Pancreas (tissue), 10 donors: Measurements from ENCODE around the gene PERM1. TPM values are rescaled to one million over a fixed set of nuclear protein-coding genes. Genes with fewer than 3 reads are reported as not detected.

Experiments
- ATAC-seq, 4 donors: fragments of 200-7000 bp; cut with Tn5 transposase; one replicate each; pipeline versions ENCODE4 v1.8.0 to v1.9.1; 2020; ENCODE audit warnings: mild to moderate bottlenecking in 4 of 4, moderate library complexity in 4 of 4
- DNase-seq, 6 donors: peaks; one replicate each; pipeline ENCODE4 v3.0.0-alpha.2; 2020
- FAIRE-seq: peaks from 2 replicates; lab custom pipeline; 2012; peaks lifted over from hg19 to GRCh38; lab: Jason Lieb, UNC
- H3K27ac ChIP-seq, 4 donors: fragments of 200-600 bp; sonication (generic); 1 replicate in 3 of 4; 2 replicates in 1 of 4; pipeline versions ENCODE4 v1.5.0 to v1.8.0; 2020
- H3K27me3 ChIP-seq, 4 donors: fragments of 200-600 bp; one replicate each; pipeline ENCODE4 v1.8.0; 2021
- H3K36me3 ChIP-seq, 3 donors: fragments of 200-600 bp; sonication (generic) in 1 of 3; one replicate each; pipeline versions ENCODE4 v1.5.0 to v1.8.0; 2020 to 2021
- H3K4me1 ChIP-seq, 3 donors: fragments of 200-600 bp; one replicate each; pipeline ENCODE4 v1.8.0; 2021
- H3K4me3 ChIP-seq, 4 donors: fragments of 200-600 bp; sonication (generic) in 2 of 4; one replicate each; pipeline versions ENCODE4 v1.5.0 to v1.8.0; 2020 to 2021
- H3K9me3 ChIP-seq, 4 donors: fragments of 200-600 bp; one replicate each; pipeline ENCODE4 v1.8.0; 2021
- WGBS, 2 donors: extraction: QIAGEN DNeasy Blood & Tissue Kit; methylation state at CpG; one replicate each; pipeline ENCODE4 v1.1.7; 2013; 5-methylcytosine and 5-hydroxymethylcytosine counted together
- intact Hi-C, 3 donors: fragments of 100-400 bp; cut with DNase I; formaldehyde crosslinking; loops; one replicate each; pipeline versions ENCODE4 v1.11.1 to v1.14.2; 2022
- polyA plus RNA-seq, 2 donors: library from polyadenylated mRNA; stranded (reverse); fragments of 200-250 nt; gene quantifications; one replicate each; pipeline ENCODE4 v1.2.3, GENCODE V29; 2013
- total RNA-seq, 6 donors: library from RNA; stranded (reverse); fragmentation: NEBNext Ultra II Directional in 4 of 6; extraction: Animal tissue kit (Norgen Biotek cat#: 25700) in 4 of 6; gene quantifications; one replicate each; pipeline versions ENCODE4 v1.2.1 to v1.2.4, GENCODE V29; 2021 to 2023
- TF ChIP-seq, protein P1 (sequence below), 4 donors: fragments of 200-600 bp; sonication (generic) in 3 of 4; IDR thresholded peaks; one replicate each; pipeline versions ENCODE4 v1.5.0 to v1.8.0; 2021; ENCODE audit warnings: antibody characterized with exemption in 4 of 4
- donor health status: healthy with polysubstance abuse.
- donor health status: DM: no; HTN: no; CAD: no; lungs with moderate emphysema.
- donor health status: DM: no; HTN: no; CAD: no.
- donor health status: control.
- donor health status: control.
- donor health status: Bipolar disorder and iron deficiency.
- donor health status: DM: yes; HTN: yes; CAD: no.
- donor health status: DM: no; HTN: no; CAD: no.
- donor health status: DM: no; HTN: no; CAD: no.
- donor health status: DM: yes; HTN: yes; CAD: no.

The PERM1 gene
- total and polyA plus RNA-seq, 8 donors: 0.04 to 0.35 (median 0.24) TPM; not detected in 4

DNA sequence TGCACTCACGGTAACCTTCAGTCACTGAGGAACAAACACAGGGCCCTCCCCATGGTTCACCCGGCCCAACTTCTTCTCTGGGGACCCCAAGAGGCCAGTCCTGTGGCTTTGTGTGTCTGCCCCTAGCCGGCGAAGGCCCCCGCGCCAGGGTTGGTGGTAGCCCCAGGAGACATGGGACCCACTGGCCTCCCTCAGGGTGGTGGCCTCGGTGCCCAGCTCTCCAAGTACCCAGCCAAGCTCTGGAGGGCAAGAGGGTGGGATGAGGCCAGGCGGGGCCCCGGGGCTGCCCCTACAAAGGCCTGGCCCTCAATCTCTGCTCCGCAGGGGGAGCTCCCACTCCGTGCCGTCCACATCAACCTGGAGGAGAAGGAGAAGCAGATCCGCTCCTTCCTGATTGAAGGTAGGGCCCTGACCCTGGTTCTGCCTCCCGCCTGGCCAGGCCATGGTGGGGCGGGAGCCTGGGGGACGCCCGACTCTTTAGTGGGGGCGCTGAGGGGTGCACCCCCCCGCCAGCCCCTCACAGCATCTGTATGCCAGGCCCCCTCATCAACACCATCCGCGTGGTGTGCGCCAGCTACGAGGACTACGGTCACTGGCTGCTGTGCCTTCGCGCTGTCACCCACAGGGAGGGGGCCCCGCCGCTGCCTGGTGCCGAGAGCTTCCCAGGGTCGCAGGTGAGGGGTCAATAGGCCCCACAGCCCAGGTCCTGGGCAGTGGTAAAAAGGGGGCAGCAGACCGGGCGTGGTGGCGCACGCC lies 10.0 kb downstream of the PERM1 start:
- H3K4me1 ChIP-seq: peaks cover 0 to 5% (median 0%) of the 10 kb centered on the region in 3 donors
- WGBS, 2 donors: 57 to 69% methylated on average over 33 to 34 of the region's 34 CpGs
- TF ChIP-seq, protein P1, sequence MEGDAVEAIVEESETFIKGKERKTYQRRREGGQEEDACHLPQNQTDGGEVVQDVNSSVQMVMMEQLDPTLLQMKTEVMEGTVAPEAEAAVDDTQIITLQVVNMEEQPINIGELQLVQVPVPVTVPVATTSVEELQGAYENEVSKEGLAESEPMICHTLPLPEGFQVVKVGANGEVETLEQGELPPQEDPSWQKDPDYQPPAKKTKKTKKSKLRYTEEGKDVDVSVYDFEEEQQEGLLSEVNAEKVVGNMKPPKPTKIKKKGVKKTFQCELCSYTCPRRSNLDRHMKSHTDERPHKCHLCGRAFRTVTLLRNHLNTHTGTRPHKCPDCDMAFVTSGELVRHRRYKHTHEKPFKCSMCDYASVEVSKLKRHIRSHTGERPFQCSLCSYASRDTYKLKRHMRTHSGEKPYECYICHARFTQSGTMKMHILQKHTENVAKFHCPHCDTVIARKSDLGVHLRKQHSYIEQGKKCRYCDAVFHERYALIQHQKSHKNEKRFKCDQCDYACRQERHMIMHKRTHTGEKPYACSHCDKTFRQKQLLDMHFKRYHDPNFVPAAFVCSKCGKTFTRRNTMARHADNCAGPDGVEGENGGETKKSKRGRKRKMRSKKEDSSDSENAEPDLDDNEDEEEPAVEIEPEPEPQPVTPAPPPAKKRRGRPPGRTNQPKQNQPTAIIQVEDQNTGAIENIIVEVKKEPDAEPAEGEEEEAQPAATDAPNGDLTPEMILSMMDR (IDR thresholded peaks at IDR 0.05): no peak
- H3K9me3 ChIP-seq: no peaks in the 10 kb centered on the region
- no peak overlapping the region for H3K27ac ChIP-seq
- intact Hi-C loops: loop anchor here in 1 of 3 donors (5.0 kb wide), 1 partner anchor 70 kb away; no protein-coding TSS in a partner anchor
- DNase-seq (peak in 1 of 6 donors; percentile 70), ATAC-seq (no peak), FAIRE-seq (no peak)
- no peaks in the 10 kb centered on the region for H3K36me3 ChIP-seq
- peaks cover 0 to 17% (median 3%) of the 10 kb centered on the region in 4 donors for H3K27me3 ChIP-seq
- H3K4me3 ChIP-seq: no peak overlapping the region

DNA sequence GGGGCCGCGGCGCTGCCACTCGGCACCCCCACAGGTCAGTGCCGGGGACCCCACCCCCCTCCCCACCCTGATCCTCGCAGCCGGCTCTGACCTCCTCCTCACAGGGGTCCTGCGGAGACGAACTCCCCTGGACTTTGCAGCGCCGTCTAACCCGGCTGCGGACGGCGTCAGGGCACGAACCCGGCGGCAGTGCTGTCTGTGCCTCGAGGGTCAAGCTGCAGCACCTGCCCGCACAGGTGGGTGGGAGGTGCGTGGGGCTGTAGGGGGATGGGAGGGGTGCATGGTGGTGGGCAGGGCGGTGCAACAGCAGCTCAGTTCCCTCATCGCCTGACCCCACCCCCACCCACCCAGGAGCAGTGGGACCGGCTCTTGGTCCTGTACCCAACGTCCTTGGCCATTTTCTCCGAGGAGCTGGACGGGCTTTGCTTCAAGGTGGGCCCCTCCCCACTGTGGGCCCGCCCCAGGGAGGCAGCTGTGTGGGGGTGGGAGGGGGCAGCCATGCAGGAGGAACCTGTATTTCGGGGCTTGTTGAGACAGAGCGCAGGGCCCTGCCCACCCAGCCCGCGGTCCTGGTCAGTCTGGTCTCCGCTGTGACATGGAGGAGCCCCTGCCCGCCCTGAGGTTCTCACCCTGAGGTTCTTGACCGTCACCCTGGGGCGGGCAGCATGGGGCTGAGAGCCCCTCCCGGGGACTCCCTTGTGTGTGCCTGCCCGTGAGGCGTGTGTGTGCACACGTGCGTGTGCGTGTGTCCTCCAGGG lies 10.7 kb downstream of the PERM1 start:
- FAIRE-seq: no peak
- intact Hi-C loops: loop anchor here in 1 of 3 donors (5.0 kb wide), 1 partner anchor 69 kb away; no protein-coding TSS in a partner anchor
- DNase-seq: peak in 1 of 6 donors; percentile 74

DNA sequence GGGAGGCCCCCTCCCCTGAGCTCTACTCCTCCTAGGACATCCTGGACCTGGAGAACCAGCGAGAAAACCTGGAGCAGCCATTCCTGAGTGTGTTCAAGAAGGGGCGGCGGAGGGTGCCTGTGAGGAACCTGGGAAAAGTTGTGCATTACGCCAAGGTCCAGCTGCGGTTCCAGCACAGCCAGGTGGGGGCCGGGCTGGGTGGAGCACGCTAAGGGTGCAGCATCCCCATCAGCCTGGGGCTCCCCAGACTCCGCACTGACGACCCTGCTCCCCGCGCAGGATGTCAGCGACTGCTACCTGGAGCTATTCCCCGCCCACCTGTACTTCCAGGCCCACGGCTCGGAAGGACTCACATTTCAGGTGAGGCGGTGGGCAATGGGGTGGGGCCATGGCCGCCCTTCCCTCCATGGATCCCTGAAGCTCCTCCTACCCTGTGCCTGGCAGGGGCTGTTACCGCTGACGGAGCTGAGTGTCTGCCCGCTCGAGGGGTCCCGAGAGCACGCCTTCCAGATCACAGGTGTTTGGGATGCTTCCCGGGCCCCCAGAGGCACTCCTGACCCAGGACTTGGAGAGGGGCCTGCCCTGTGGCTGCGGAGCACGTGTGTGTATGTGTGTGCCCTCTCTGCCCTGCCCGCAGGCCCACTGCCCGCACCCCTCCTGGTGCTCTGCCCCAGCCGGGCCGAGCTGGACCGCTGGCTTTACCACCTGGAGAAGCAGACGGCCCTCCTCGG lies 11.5 kb downstream of the PERM1 start:
- peak in 1 of 6 donors; percentile 66 for DNase-seq
- 15 to 19% methylated on average over 28 to 33 of the region's 33 CpGs for WGBS, 2 donors
- no peaks in the 10 kb centered on the region for H3K36me3 ChIP-seq
- no peak overlapping the region for H3K27ac ChIP-seq
- no peak for FAIRE-seq
- intact Hi-C loops: loop anchor here in 1 of 3 donors (5.0 kb wide), 1 partner anchor 68 kb away; no protein-coding TSS in a partner anchor
- H3K4me3 ChIP-seq: no peak overlapping the region
- H3K9me3 ChIP-seq: no peaks in the 10 kb centered on the region
- TF ChIP-seq, protein P1 (IDR thresholded peaks at IDR 0.05): no peak
- ATAC-seq: no peak
- peaks cover 0 to 17% (median 3%) of the 10 kb centered on the region in 4 donors for H3K27me3 ChIP-seq
- H3K4me1 ChIP-seq: peaks cover 0 to 9% (median 0%) of the 10 kb centered on the region in 3 donors

More for the DNA sequence above, 10.7 kb downstream of the PERM1 start:
- H3K4me1 ChIP-seq: peaks cover 0 to 5% (median 0%) of the 10 kb centered on the region in 3 donors
- no peak overlapping the region for H3K27ac ChIP-seq
- H3K36me3 ChIP-seq: no peaks in the 10 kb centered on the region
- TF ChIP-seq, protein P1 (IDR thresholded peaks at IDR 0.05): no peak
- H3K4me3 ChIP-seq: no peak overlapping the region
- ATAC-seq: no peak
- peaks cover 0 to 17% (median 3%) of the 10 kb centered on the region in 4 donors for H3K27me3 ChIP-seq
- no peaks in the 10 kb centered on the region for H3K9me3 ChIP-seq
- 17% methylated on average over 38 to 42 of the region's 42 CpGs for WGBS, 2 donors

DNA sequence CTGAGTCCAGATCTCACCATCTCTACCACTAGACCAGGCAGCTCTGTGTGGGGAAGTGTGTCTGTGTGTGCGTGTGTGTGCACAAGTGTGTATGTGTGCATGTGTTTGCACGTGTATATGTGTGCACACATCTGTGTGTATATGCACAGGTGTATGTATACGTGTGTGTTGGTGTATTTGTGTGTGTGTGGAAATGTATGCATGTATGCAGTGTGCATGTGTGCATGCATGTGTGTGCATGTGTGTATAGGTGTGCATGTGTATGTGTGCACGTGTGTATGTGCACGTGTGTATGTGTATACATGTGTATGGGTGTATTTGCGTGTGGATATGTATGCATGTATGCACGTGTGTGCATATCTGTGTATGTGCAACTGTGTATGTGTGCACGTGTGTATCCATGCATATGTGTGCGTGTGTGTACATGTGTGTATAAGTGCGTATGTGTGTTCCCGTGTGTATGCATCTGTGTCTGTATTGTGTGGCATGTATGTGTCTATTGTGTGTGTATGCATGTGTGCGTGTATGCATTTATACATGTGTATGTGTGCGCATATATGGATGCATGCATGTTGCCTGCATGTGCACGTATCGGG lies 12.5 kb downstream of the PERM1 start:
- H3K4me1 ChIP-seq: peaks cover 0 to 9% (median 0%) of the 10 kb centered on the region in 3 donors
- TF ChIP-seq, protein P1 (IDR thresholded peaks at IDR 0.05): no peak
- intact Hi-C loops: no loop called here
- peaks cover 0 to 17% (median 3%) of the 10 kb centered on the region in 4 donors for H3K27me3 ChIP-seq
- no peak for ATAC-seq
- no peak for FAIRE-seq
- DNase-seq: no peak
- H3K27ac ChIP-seq: no peak overlapping the region
- 64 to 74% methylated on average over 15 of the region's 15 CpGs for WGBS, 2 donors
- no peak overlapping the region for H3K4me3 ChIP-seq
- no peaks in the 10 kb centered on the region for H3K36me3 ChIP-seq
- no peaks in the 10 kb centered on the region for H3K9me3 ChIP-seq
